ENCODE measurements around the gene KCNMA1. TPM values are rescaled to one million over a fixed set of nuclear protein-coding genes. Genes with fewer than 3 reads are reported as not detected.

Gene KCNMA1
- total RNA-seq, 1 donor from 2014 or later, result 0.17 TPM

GRCh38 chr10:77286531-77287508 lies 350.8 kb downstream of the KCNMA1 start:
- intact Hi-C loops (cut with micrococcal nuclease), result no loop called here

GRCh38 chr10:77285529-77286182 lies 352.0 kb downstream of the KCNMA1 start:
- intact Hi-C loops (cut with micrococcal nuclease), result no loop called here

GRCh38 chr10:77284797-77285196 lies 352.8 kb downstream of the KCNMA1 start:
- intact Hi-C loops (cut with micrococcal nuclease), result no loop called here

GRCh38 chr10:77283326-77283725 lies 354.3 kb downstream of the KCNMA1 start:
- intact Hi-C loops (cut with micrococcal nuclease), result no loop called here

- intact Hi-C loops (cut with micrococcal nuclease), result no loop called here
Observed at GRCh38 chr10:77282163-77282562, 355.4 kb downstream of the KCNMA1 start.

GRCh38 chr10:77281719-77282118 lies 355.9 kb downstream of the KCNMA1 start:
- intact Hi-C loops (cut with micrococcal nuclease), result no loop called here

- intact Hi-C loops (cut with micrococcal nuclease), result no loop called here
Observed at GRCh38 chr10:77279207-77279606, 358.4 kb downstream of the KCNMA1 start.

GRCh38 chr10:77274046-77274795 lies 363.4 kb downstream of the KCNMA1 start:
- intact Hi-C loops (cut with micrococcal nuclease), result no loop called here

GRCh38 chr10:77269163-77269562 lies 368.4 kb downstream of the KCNMA1 start:
- intact Hi-C loops (cut with micrococcal nuclease), result no loop called here

- intact Hi-C loops (cut with micrococcal nuclease), result no loop called here
Observed at GRCh38 chr10:77268721-77269120, 368.9 kb downstream of the KCNMA1 start.

GRCh38 chr10:77267703-77268675 lies 369.6 kb downstream of the KCNMA1 start:
- intact Hi-C loops (cut with micrococcal nuclease), result no loop called here

- intact Hi-C loops (cut with micrococcal nuclease), result no loop called here
Observed at GRCh38 chr10:77266242-77266641, 371.4 kb downstream of the KCNMA1 start.

GRCh38 chr10:77264527-77264926 lies 373.1 kb downstream of the KCNMA1 start:
- intact Hi-C loops (cut with micrococcal nuclease), result no loop called here

- intact Hi-C loops (cut with micrococcal nuclease), result no loop called here
Observed at GRCh38 chr10:77264107-77264506, 373.5 kb downstream of the KCNMA1 start.

GRCh38 chr10:77263700-77264099 lies 373.9 kb downstream of the KCNMA1 start:
- intact Hi-C loops (cut with micrococcal nuclease), result no loop called here

GRCh38 chr10:77261146-77261545 lies 376.5 kb downstream of the KCNMA1 start:
- intact Hi-C loops (cut with micrococcal nuclease), result no loop called here

GRCh38 chr10:77259171-77259874 lies 378.3 kb downstream of the KCNMA1 start:
- intact Hi-C loops (cut with micrococcal nuclease), result no loop called here

GRCh38 chr10:77256346-77256745 lies 381.3 kb downstream of the KCNMA1 start:
- intact Hi-C loops (cut with micrococcal nuclease), result no loop called here

- intact Hi-C loops (cut with micrococcal nuclease), result no loop called here
Observed at GRCh38 chr10:77253556-77254064, 384.0 kb downstream of the KCNMA1 start.

GRCh38 chr10:77253147-77253545 lies 384.5 kb downstream of the KCNMA1 start:
- intact Hi-C loops (cut with micrococcal nuclease), result no loop called here

Measured in T-helper 1 cell treated with Interleukin-12 subunit alpha and Interleukin-12 subunit beta and Interleukin-4 antibody, amounts not matched to agents 30 ng/mL and 1 ng/mL, for 36 hours (primary cell).